Muscle of arm (tissue), 14 donors: Measurements from ENCODE around the gene ACO2. TPM values are rescaled to one million over a fixed set of nuclear protein-coding genes. Genes with fewer than 3 reads are reported as not detected.
"Not testable (repeated sequence)": the region's sequence is repeated elsewhere in the genome, so short reads cannot be mapped to it uniquely, and the experiment has no call there.

ENCODE experiments used
- DNase-seq: peaks from one replicate; pipeline ENCODE4 v3.0.0-alpha.2; 2013
- long read RNA-seq, 11 donors: transcript quantifications; one replicate each; lab custom pipeline, GENCODE V29; 2026
- polyA plus RNA-seq, 12 donors: library from polyadenylated mRNA; unstranded; fragments of 120-200 nt; gene quantifications; one replicate each; pipeline ENCODE4 v1.2.1, GENCODE V29; 2013; ENCODE audit not compliant: insufficient read length in 12 of 12

Gene ACO2
- polyA plus RNA-seq, result 100 to 1,000 TPM in 5 of 12 donors, 10 to 100 TPM in 6, not detected in 1; 70.3 to 124 (median 93.3) TPM
- long read RNA-seq, donor 1, transcript ACO2-201 (18 exons, 2,741 nt), result major isoform, 21 of 76 reads
- long read RNA-seq, donor 1, partial matches to known transcripts, result 49 of 76 reads
- long read RNA-seq, donor 1, other reads (novel, unspliced or antisense), result 6 of 76 reads
- long read RNA-seq, donor 2, transcript ACO2-201 (18 exons, 2,741 nt), result major isoform, 24 of 52 reads
- long read RNA-seq, donor 2, partial matches to known transcripts, result 28 of 52 reads
- long read RNA-seq, donor 2, other reads (novel, unspliced or antisense), result 0 of 52 reads
- long read RNA-seq, donor 3, transcript ACO2-201 (18 exons, 2,741 nt), result major isoform, 10 of 15 reads
- long read RNA-seq, donor 3, partial matches to known transcripts, result 5 of 15 reads
- long read RNA-seq, donor 3, other reads (novel, unspliced or antisense), result 0 of 15 reads
- long read RNA-seq, donor 4, transcript ACO2-201 (18 exons, 2,741 nt), result major isoform, 5 of 15 reads
- long read RNA-seq, donor 4, partial matches to known transcripts, result 0 of 15 reads
- long read RNA-seq, donor 4, other reads (novel, unspliced or antisense), result 10 of 15 reads
- long read RNA-seq, donor 5, transcript ACO2-201 (18 exons, 2,741 nt), result major isoform, 32 of 62 reads
- long read RNA-seq, donor 5, partial matches to known transcripts, result 29 of 62 reads
- long read RNA-seq, donor 5, other reads (novel, unspliced or antisense), result 0 of 62 reads
- long read RNA-seq, donor 6, transcript ACO2-201 (18 exons, 2,741 nt), result major isoform, 7 of 7 reads
- long read RNA-seq, donor 6, partial matches to known transcripts, result 0 of 7 reads
- long read RNA-seq, donor 6, other reads (novel, unspliced or antisense), result 0 of 7 reads
- long read RNA-seq, donor 7, transcript ACO2-201 (18 exons, 2,741 nt), result major isoform, 13 of 21 reads
- long read RNA-seq, donor 7, partial matches to known transcripts, result 0 of 21 reads
- long read RNA-seq, donor 7, other reads (novel, unspliced or antisense), result 8 of 21 reads
- long read RNA-seq, donor 8, transcript ACO2-201 (18 exons, 2,741 nt), result major isoform, 16 of 27 reads
- long read RNA-seq, donor 8, partial matches to known transcripts, result 11 of 27 reads
- long read RNA-seq, donor 8, other reads (novel, unspliced or antisense), result 0 of 27 reads
- long read RNA-seq, donor 9, partial matches to known transcripts, result 9 of 10 reads
- long read RNA-seq, donor 9, other reads (novel, unspliced or antisense), result 0 of 10 reads
- long read RNA-seq, donor 10, transcript ACO2-201 (18 exons, 2,741 nt), result major isoform, 24 of 24 reads
- long read RNA-seq, donor 10, partial matches to known transcripts, result 0 of 24 reads
- long read RNA-seq, donor 10, other reads (novel, unspliced or antisense), result 0 of 24 reads
- long read RNA-seq, donor 11, transcript ACO2-201 (18 exons, 2,741 nt), result major isoform, 26 of 56 reads
- long read RNA-seq, donor 11, partial matches to known transcripts, result 24 of 56 reads
- long read RNA-seq, donor 11, other reads (novel, unspliced or antisense), result 6 of 56 reads

DNA sequence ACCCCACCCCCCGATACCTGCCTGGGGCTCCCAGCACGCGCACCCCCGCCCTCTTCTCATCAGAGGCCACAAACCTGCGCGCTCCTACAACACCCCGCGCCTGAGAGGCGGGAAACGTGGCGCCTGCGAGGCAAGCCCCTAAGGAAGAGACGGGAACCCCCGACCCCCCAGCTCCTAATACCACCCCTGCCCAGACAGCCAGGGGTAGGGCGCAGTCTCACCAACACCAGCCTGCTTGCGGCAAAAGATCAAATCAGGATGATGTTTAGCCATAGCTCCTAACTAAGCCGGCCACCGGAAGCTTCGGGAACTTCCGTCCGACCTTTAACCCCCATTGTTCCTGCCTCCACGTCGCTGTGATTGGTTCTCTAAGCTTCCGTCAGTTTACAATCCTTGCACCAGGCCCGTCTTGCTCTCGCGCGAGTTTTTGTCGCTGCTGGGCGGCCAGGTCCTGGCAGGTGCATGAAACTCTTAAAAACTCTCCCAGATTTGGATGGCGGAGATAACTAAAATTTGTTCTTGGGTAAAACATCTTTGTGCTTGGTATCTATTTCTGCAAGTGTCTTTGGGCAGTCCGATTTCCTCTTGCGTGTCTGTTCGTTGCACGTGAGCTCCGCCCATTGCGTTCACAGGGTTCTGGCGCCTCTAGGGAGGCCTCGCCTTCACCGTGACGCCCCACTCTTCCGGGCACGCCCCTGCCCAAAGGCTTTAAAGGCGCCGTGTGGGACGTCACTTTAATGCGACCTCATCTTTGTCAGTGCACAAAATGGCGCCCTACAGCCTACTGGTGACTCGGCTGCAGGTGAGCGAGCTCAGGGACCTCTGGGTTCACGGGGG, at the start of gene ACO2, which contains the start of gene PHF5A:
TSS of gene ACO2 (plus strand) at position 737 of the 837 bp plus-strand sequence. CDS start at position 767, 30 bp downstream.
TSS of gene PHF5A (minus strand) at position 312 of the 837 bp plus-strand sequence. CDS start at position 273, 39 bp downstream.
- peak; percentile 99 for DNase-seq

DNA sequence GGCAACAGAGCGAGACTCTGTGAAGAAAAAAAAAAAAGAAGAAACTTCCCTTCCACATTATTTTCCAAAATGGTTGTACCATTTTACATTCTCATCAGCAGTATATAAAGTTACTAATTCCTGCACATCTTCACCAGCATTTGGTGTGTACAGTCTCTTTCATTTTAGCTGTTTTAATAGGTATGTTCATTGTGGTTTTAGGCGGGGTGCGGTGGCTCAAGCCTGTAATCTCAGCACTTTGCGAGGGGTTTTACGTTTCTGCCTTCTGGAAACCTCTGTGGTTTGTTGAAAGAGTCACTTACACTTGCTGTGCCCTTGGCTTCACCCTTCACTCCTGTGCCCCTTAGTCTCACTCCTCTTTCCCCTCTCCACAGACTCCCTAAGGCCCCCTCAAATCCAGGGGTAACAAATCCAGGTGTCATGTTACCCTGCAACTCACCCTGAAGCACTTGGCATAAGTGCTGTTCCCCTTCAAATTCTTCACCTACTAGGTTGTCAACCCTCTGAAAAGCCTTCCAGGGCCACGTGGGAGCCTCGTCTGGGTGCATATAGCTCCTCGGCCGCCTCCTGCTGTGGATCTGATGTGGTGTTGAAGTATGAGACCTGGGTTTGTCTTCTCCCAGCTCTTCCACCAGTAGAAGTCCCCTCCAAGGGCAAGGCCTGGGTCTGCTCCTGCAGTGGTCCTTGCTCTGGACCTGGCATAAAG, 43.1 kb upstream of the ACO2 start:
- DNase-seq, result no peak

DNA sequence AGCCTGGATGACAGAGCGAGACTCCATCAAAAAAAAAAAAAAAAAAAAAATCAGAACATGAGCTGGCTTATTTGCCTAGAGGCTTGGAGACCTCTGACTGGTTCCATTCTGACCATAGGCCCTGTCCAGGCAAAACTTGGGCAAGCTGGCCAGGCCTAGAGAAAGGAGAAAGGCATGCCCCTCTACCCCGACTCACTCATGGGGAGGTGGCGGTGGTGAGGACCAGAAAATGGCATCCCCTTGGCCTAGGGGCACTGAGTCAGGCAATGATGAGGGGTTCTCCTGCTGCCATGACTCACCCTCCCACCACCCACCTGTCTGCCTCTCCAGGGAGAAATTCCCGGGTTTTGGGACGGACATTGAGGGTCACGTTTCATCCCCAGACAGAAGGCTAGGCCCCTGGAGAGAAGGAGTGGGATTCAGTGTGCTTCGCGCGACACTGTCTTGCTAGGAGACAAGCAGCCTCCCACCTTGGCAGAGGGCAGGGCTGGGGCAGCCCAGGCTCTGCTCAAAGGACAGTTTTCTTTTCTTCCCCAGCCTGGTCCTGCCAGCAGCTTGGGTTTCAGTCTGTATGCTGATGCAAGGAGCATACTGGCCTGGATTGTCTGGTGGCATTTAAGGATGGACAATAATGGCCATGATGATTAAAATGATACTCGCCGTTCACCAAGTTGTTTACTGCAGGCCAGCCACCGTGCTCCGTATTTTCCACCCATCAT, 39.5 kb upstream of the ACO2 start:
- DNase-seq, result no peak

DNA sequence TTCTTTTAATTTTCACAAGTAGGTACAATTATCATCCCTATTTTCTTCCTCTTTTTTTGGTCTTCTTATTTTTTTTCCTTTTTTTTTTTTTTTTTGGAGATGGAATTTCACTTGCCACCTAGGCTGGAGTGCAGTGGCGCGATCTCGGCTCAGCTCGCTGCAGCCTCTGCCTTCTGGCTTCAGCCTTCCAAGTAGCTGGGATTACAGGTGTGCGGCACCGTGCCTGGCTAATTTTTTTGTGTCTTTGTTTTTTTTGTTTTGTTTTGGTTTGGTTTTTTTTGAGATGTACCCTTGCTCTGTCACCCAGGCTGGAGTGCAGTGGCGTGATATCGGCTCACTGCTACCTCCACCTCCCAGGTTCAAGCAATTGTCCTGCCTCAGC, 39.0 kb upstream of the ACO2 start:
- DNase-seq, result no peak

DNA sequence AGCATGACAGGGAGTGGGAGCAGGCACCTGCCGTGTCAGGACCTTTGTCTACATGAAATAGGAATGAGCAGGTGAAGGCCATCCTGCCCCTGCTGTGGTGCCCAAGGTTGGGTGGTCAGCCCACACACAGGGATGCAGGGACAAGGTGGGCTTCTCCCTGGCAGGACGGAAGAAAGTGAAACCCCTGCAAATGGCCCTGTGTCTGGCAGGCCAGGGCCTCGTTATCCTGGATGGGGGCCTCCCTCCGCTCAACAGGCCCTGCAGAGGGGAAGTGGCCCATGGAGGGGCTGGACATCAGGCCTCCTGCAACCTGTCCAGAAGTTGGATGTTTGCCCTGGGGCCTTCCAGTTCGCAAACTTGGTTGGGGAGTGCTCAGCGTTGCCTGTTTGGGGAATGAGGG, 37.3 kb upstream of the ACO2 start:
- DNase-seq, result no peak

DNA sequence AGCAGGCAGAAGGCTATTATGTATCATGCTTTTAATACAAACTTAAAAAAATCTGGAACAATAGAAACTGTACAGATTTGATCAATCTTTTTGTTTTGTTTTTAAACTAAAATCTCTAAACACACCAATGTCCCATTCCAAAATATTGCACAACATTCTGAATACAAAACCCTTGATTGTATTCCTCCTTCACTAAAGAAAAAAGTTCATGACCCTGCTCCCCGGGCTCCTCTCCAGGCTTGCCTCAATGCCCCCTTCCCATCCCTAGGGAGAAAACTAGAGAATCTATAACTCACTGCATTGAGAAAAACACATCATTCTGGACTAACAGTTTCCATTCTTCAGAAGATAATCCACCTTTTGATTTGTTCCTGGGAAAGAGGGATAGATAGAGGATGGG, 35.4 kb upstream of the ACO2 start:
- not testable (repeated sequence) for DNase-seq

DNA sequence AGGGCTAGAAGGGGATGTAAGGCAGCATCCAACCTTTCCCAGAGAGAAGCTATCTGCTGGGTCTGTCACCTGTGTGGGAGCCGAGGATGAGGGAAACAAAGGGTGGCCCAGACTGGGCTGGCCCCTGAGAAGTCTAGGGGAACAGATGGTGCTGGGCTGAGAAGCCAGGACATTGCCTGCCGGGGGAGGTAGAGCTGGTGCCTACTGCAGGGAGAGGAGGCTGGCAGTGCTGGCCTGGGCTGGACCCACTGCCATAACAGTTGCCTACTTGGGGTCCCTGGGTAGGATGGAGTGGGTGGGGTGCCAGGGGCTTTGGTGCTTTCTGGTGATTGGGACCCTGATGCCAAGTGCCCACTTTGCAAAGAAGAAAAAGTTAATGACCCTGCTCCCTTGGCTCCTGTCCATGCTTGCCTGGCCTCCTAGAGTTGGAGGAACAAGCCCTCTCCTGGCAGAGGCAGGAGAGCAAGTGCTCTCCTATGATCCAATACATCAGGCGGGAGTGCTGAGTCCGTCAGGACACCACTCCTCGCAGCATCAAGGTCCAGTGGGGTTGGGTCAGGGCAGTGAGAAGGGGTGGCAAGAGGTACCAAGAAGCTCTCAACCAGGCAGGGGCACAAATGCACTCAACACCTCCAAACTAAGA, 34.4 kb upstream of the ACO2 start:
- DNase-seq, result not testable (repeated sequence)

DNA sequence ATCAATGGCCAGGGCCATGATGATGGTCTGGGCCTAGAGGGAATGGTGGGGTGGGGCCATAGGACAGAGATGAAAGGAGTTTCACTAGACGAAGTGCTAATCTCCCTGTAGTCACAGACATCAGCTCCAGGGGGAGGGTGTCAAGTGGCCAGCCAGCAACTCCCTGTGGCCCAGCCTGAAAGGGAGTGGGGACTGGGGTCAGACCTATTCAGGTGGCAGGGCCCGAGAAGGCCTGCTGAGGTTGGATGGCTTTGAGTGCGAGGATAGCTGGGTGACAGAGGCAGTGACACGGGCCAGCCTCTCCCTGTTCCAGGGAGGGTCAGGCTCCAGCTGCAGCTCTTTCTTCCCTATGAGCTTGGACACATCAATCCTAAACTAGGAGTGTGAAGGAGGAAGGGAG, 33.4 kb upstream of the ACO2 start:
- no peak for DNase-seq

DNA sequence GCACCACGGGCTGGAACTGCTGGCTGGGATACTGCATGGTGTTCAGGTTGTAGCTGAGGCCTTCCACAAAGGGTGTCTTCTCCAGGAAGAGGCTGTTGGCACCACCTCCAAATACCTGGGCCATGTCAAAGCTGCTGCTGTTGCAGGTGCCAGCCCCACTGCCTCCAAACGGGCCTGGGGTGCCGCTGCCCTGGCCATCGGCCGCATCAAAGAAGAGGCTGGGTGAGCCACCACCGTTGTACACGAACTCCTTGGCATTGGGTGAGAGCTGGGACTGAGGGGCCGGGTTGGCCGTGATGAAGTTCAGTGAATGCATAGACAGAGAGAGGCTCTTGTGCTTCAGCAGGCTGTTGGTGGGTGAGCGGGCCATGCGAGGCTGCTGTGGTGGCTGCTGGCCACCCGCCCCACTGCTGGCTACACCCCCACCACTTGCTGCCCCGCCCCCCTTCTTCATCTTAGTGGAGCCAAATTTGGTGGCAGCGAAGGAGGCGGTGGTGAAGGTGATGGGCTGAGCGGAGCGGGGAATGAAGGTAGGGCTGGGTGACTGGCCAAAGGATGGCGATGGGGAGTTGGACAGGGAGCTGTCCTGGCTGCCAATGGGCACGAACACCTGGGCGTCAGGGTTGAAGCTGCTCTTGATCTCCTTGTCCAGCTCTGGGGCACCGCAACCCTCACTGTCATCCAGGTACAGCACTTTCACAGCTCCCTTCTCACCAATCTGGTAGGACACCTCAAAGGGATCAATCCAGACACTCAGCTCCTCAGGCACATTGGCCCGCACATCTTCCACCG, 32.4 kb upstream of the ACO2 start:
- DNase-seq, result no peak

DNA sequence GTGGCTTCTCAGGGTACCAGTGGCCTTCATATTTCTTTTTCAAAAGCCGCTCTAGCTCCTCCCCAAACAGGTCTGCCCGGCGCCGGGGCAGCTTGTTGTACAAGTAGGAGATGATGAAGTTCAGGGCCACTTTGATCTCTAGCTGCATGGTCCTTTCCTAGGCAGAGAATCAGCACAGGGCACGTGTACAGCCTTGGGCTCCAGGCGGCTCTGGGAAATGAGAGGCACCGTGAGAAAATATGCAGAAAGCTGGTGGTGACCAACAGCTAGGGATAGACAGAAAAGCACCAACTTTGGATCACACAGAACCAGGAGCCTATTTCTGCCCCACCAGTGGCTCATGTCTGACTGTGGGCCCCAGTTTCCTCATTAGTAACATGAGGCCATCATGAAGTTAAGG, 31.7 kb upstream of the ACO2 start:
- no peak for DNase-seq

DNA sequence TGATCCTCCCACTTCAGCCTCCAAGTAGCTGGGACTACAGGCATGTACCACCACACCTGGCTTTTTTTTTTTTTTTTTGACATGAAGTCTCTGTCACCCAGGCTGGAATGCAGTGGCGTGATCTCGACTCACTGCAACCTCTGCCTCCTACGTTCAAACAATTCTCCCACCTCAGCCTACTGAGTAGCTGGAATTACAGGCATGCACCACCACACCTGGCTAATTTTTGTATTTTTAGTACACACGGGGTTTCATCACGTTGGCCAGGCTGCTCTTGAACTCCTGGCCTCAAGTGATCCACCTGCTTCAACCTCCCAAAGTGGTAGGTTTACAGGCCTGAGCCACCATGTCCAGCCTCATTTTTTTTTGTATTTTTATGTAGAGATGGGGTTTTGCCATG, 28.4 kb upstream of the ACO2 start:
- DNase-seq, result not testable (repeated sequence)

DNA sequence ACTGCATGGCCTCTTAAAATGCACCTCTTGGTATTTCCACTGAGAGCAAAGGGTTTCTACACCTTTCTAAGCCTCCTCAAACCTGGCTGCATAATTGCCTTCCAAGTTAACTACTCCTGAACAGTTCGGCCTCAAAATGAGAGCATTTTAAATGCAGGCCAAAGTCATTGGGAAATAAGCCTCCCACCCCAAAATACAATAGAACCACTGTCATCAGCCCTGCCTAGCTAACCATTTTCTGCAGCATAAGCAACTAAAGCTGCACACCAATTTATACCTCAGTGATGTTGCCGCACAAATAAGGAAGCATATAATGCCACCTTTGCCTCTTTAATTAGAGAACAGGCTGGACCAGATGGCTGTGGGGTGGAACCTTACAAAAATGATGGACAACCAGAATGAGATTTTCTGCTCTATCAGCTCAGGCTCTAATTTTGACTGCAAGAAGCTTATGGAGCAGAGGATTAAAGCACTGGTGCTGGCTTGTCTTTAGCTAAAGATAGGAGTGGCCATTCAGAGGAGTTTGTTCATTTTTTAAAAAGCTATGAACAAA, 26.6 kb upstream of the ACO2 start:
- DNase-seq, result no peak

DNA sequence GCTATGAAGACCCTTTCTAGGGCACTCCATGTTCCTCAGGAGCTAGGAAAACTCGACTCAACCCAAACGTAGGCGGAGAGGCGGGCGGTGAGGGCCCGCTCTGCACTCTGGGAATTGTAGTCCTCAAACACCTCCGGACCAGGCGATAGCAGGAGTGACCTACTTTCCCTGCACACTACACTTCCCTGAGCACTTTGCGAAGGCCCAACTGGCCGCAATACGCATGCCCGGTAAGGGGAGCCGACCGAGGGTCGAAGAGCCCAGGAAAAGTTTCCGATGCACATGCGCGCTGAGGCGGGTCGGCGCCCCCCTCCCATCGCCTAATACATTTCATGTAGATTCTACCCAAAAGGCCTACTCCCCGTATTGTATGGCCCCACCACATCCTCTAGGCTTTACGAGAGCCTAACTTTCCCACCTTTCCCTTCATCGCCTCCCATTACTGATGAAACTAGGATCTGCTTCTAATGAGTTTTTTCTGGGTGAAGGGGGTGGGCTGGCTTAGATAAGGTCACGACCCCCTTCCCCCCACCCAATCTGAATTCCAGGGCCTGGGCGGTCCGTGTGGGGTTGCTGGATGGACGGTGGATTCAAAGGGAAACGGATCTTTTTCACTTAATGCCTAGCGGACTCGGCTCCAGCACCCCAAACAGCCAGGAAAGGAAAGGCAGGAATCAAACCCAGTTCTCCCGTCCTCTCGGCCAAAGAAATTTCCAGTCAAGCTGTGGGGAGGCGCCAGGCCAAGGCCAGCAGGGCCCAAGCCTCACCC, 24.4 kb upstream of the ACO2 start:
- peak; percentile 99 for DNase-seq

DNA sequence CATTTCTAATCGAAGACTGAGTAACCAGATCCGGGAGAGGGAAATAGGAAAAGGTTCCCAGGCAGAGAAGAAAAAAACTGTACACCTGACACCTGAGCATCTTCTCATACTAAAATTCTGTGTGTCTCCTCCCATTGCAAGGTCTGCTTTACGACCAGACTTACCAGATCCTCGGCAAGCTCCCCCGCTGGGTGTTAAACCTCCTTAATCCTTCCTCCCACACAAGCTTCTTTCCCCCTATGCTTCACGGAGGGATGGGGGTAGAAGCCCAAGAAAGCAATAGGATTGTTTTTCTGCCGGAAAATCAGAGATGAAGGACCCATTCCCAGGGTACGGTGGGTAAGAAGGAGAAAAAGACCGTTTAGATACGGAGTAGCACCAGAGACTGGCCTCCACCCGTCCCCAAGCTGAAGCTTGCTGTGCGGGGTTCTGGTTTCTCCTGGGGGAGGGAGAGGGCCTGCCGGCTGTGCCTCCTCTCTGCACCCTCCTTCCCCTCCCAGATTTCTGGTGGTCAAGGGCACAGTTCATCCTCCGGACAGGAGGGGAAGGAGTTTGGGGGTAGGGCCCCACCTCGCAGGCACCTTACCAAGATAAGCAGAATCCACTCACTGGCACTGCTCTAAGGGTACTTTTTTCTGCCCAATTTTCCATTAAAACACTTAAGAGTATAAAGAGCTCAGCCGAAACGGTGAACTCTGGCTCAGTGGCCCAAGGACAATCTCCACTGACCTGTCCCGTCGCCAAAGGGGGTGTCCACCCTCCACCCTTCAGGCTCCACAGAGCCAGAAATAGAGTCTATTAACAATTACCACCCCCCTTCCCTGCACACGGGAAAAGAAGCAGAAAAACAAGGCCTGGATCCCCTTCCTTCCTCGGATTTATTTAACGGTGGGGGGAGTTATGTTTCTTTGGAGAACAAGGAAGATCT, 23.5 kb upstream of the ACO2 start:
- peak; percentile 21 for DNase-seq

DNA sequence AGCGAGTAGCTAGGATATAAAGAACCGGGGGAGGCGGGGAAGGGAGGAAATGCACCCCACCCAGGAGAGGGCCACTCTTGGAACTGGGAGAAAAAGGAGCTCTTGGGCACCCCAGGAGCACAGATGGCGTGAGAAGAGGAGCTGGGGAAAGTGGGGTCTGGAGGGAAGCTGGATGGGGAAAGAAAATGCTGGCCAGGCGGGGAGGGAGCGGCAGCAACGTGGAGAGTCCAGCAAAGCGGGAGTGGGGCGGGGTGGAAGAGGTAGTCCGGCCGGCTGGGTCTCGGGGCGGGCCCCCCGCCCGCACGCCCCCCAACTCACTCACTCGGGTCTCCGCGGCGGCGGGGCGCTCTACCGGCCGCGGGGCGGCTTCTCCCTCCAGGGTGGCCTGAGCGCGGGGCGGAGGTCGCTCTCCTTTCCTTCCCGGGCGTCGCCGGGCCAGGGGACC, 22.8 kb upstream of the ACO2 start:
- peak; percentile 21 for DNase-seq
